Suppressor macrophage treated with lipopolysaccharide for 1 hour (primary cell): ENCODE results near the gene RHEX.
A peak's percentile ranks its signal among the peaks of the same experiment; 100 is the strongest.
"Not testable (repeated sequence)": the region's sequence is repeated elsewhere in the genome, so short reads cannot be mapped to it uniquely, and the experiment has no call there.

Experiments used
- DNase-seq, 3 donors: peaks; one replicate each; pipeline ENCODE4 v3.0.0-alpha.2; 2020 to 2022

RHEX gene

DNA sequence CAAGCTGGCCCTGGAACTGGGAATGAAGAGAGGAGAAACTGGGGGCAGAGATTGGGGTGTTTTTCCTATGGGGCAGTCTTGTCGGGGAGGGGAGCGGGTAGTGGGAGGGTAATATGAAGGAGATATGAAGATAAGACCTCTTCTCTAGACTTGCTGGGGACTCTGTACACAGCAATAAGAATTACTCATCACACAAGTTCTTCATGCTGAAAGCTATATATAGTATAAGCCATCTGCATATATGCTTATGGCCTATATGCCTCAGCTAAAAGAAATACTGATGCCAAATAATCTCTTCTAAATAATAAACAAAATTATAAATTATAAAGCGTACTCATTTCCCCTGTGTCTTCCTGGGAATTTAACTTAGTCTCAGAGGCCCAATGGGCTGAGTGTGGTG is 7.9 kb downstream of the RHEX start:
- DNase-seq = no peak

DNA sequence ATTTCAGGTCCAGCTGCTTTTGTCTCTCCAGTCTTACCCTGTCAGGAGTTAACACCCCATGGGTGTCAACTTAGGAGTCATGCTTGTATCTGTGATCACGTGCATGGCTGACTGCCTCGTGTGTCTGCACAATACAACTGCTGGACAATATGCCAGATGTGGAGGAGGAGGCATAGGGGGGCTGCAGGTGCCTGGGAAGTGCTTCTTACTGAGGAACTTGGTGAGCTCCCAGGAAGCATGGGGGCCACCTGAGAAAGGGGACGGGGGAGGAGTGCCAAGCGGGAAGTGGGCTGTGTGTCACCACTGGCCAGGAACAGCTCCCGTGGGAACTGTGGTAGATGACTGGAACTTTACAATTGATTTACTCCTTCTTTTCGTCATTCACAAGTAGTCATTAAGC is 9.5 kb downstream of the RHEX start:
- DNase-seq = no peak

DNA sequence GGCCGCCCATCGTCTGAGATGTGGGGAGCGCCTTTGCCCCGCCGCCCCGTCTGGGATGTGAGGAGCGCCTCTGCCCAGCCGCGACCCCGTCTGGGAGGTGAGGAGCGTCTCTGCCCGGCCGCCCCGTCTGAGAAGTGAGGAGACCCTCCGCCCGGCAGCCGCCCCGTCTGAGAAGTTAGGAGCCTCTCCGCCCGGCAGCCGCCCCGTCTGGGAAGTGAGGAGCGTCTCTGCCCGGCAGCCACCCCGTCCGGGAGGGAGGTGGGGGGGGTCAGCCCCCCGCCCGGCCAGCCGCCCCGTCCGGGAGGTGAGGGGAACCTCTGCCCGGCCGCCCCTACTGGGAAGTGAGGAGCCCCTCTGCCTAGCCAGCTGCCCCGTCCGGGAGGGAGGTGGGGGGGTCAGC is 11.0 kb downstream of the RHEX start:
- not testable (repeated sequence) for DNase-seq

DNA sequence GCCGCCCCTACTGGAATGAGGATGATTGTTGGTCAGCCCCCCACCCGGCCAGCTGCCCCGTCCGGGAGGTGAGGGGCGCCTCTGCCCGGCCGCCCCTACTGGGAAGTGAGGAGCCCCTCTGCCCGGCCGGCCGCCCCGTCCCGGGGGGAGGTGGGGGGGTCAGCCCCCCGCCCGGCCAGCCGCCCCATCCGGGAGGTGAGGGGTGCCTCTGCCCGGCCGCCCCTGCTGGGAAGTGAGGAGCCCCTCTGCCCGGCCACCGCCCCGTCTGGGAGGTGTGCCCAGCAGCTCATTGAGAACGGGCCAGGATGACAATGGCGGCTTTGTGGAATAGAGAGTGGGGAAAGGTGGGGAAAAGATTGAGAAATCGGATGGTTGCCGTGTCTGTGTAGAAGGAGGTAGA is 11.5 kb downstream of the RHEX start:
- DNase-seq = not testable (repeated sequence)

DNA sequence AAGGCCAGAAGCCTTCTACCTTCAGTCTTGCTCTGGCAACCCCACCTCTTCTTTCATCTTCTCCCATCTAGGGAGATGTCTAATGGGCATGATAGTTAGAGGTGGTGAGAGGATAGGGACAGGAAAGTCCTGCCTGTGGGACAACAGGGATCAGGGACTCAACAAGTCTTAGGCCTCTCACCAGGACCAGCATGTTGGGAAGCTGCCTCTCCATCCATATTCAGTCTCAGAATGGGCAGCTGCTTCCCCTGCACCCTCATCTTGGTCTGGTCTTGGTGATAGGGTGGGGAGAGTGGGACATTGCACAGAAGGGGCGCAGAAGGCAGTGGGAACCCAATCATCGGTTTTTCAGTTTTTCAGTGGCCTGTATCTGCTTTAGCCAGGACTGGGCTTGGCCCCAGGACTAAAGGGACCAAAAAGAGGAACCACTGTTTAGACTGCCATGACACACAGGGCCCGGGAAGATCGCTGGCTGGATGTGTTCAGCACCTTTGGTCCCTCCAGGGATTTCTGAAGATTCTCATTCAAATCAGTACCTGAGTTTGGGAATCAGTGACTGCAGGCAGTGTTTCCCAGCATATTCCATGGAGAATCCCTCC is 12.7 kb downstream of the RHEX start:
- peak; percentile 43 to 51 (median 49) for DNase-seq

DNA sequence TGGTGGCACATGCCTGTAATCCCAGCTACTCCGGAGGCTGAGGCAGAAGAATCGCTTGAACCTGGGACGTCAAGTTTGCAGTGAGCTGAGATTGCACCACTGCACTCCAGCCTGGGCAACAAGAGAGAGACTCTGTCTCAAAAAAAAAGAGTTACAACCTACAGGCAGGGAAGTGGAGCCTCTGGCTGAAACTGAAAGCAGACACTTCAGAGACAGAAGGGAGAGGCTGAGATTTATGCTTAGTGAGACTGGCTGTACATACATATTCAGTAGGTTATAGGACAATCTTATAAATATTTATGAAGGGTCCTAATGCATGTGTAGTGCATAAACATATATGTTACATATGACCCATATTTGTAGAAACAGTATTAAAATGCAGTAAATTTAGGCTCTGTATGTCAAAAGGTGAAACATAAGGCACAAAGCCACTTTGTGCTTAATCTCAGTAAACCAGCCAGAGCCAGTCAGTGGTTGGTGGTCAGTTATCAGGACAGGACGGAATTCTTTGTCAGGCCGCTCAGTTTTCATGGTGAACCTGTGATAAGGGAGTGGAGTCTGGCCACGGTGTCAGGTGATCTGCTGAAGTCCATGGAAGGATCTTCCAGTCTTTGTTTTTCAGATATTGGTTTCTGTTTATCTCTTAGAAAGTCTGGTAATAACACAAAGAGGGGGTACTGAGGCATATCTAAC is 13.7 kb downstream of the RHEX start:
- peak; percentile 51 to 63 (median 57) for DNase-seq

DNA sequence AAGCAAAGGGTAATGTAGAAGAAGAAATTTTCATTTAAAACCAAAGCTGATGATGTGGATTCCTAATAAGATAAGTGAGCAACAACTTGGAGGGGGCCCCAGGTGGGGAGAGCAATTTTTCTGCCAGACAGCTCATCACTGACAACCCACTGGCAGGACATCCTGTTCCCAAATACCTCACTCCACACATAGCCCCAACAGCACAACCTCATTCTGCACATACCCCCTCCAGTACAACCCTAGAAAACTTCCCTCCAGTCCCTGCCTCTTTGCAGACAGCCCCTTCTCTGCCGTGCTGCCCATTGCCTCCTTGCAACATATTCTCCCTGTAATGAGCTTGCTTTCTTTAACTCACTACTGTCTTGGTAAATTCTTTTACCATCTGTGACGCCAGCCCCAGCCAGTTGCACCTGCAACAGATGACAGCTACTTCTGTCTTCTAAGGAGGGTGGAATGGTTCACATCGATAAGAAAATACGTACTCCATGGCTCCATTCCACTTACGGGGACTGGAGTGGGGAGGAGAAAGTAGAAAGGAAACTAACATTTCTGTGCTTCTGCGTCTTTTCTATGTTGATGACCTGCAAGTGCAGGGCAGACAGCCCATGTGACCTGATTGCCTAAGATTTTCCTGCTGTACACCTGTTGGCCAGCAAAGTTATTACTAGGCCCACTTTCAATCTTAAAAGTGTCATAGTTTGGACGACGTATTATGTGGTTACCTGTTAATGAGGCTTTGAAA is 14.7 kb downstream of the RHEX start:
- DNase-seq = no peak

DNA sequence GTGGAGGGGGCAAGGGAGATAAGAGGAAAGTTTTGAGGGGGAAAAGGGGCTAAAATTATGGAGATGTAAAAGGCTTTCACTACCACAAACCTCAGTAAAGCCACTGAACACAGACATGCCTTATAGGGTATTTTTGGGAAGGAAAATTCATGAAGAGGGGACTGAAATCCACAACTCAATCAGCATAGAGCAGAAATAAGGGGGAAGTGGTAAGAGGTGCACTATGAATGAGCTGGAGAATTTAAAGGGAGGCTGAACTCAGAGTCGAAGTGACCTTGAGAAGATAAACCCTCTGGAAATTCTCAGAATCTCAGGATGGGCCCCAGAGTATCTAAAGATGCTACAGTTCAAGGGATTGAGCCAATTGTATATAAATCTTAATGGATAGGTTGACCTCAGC is 15.3 kb downstream of the RHEX start:
- DNase-seq = no peak

DNA sequence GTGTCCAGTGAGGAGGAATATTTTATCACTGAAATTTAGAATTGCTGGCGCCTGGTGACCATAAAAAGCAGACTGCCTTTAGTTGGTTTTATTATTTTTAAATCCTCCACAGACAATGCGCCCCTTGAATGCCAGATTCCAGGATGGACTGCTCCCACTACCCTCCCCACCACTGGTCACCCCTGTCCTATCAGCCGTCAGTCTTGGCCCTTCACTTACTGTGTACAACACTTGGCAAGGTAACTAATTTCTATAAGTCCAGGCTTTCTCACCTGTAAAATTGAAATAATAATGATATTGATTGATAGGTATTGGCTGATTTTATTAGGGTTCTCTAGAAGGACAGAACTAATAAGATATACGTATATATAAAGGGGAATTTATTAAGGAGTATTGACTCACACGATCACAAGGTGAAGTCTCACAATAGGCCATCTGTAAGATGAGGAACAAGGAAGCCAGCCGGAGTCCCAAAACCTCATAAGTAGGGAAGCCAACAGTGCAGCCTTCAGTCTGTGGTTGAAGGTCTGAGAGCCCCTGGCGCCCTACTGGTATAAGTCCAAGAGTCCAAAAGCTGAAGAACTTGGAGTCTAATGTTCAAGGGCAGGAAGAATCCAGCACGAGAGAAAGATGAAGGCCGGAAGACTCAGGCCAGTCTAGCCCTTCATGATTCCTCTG is 17.8 kb downstream of the RHEX start:
- peak; percentile 62 to 65 (median 64) for DNase-seq

DNA sequence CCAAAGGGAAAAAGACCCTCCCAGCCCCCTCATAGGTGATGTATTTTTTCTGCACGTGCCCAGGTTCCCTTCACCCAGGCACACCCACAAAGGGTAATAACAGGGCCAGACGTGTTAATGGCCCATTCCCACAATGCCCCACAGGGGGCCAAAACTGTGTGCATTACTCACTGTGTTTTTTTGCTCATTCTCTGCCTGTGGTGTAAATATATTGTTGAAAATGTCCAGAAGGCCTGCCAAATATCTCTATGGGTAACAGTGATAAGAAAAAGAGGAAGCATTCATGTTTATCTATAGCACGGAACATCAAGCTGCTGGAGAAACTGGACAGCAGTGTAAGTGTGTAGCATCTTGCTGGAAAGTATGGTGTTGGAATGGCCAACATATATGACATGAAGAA is 21.9 kb downstream of the RHEX start:
- no peak for DNase-seq

DNA sequence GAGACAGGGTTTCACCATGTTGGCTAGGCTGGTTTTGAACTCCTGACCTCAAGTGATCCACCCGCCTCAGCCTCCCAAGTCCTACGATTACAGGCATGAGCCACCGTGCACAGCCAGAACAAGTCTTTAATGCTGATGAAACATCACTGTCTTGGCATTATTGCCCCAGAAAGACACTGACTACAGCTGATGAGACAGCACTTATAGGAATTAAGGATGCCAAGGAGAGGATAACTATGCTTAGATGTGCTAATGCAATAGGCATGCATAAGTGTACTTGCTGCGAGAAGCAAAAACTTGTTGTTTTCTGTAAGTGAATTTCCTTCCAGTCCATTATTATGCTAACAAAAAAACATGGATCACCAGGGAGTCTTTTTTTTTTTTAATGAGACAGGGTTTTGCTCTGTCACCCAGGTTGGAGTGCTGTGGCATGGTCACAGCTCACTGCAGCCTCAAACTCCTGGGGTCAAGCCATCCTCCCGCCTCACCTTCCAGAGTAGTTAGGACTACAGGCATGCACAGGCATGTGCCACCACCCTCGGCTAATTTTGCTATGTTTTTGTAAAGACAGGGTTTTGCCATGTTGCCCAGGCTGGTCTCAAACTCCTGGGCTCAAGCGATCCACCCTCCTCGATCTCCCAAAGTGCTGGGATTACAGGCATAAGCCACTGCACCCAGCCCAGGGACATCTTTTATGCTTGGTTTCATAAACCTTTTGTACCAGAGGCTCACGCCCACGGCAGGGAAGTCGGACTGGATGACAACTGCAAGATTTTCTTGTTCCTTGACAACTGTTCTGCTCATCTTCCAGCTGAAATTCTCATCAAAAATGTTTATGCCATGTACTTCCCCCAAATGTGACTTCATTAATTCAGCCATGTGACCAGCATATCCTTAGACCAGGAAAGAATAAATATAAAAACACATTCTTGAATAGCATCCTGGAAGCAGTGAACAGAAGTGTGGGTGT is 23.1 kb downstream of the RHEX start:
- peak; percentile 50 to 70 (median 69) for DNase-seq

DNA sequence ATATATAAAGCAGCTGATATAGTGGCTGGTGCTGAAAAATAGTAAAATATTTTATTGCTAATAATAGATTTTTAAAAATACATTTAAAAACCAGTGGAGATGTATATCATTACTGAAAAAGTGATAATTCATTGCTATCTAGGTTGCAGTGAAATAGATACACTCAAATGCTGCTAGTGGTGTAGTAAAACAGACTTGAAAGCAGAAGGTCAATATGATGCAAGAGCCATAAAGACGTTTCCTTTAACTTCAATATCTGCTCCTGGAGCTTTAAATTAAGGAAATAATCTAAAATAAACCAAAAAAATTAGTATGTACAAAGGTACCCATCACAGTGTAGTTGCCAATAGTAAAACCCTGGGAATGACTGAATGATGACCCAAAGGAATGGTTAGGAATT is 26.2 kb downstream of the RHEX start:
- DNase-seq = peak in 2 of 3 donors; percentile 33 to 45

DNA sequence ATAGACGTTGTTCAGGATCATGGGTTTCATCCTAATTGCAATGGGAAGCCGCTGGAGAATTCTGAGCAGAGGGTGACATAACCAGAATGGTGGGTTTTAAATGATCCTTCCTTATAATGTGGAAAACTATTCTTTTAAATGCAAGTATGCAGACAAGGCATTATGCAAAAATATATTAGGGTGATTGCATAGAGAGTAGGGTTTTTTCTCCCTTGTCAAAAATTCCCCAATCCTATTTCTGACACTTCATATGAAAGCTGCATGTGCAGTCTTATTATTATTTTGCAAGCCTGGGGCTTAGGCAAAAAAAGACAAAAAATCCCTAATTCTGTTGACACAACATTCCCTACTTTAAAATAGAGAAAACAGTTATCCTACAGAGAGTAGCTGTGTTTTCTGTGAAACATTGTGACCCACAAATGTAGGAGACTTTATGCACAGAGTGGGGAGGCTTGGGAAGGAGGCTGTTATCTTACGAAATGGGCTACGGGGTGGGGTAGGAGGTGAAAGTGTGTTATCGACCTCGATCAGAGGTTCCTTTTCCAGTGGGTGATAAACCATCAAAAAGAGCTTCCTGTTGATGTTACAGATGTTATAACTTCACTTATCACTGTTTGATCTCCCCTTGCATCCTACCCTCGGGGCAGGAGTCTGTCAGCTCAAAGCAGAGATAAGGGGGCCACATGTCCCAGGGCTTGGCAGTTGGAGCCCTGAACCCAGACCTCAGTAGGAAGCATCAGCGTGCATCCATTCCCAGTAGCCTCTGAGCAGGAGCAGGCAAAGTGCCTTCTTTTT is 27.2 kb downstream of the RHEX start:
- DNase-seq = peak in 2 of 3 donors; percentile 44 to 62

DNA sequence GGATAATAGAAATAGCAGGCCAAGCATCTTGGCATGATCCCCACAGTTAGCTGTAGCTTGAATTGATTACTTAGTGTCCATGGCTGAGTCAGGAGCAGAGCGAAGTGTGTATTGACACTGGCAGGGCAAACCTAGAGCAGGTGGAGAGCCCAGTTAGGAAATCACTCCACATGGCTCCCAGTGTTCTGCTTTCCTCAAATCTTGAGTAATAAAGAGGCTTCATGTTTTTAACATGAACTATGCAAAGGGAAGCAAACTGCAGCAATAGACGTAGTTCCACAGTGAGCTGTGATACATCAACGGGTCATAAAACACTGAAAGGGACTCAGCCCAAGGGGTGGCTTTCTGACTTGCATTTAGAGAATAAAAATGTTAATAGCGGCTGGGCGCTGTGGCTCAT is 28.9 kb downstream of the RHEX start:
- DNase-seq = peak; percentile 36 to 61 (median 56)

DNA sequence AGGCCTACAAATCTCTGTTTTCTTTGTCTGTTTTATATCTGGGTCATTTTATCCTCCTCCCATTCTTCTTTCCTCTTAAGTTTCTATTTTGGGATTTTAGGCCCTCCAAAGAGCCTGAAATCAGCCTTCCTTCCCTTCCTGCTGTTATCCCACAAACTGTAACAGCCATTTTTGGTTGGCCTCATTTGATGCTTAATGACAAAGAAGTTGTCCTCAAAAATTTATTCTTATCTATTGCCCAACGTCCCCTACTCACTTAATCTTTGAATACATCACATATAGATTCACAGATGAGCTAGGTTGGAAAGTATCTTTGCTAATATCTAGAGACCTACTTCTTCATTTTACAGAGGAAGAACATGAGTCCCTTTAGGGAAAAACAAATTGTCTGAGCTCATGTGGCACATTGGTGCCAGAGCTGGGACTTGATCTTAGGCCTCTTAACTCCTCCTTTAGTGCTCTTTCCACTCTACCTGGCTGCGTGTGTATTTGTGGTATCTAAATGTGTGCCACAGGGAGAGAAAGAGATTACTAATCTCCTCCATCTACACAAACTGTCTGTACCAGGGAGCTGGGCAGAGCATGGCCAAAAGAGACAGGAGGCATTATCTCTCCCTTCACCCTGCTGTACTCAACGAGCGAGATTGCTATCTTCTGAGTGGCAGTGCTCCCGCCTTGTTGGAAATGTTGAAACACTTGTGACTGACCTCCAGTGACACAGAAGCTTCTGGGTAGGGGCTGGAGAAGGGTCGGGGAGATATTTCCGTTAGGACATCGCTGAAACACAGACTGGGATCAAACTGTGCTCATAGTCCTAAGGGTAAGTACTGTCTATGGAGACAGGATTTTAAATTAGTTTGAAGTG is 30.1 kb downstream of the RHEX start:
- peak in 2 of 3 donors; percentile 41 to 54 for DNase-seq

DNA sequence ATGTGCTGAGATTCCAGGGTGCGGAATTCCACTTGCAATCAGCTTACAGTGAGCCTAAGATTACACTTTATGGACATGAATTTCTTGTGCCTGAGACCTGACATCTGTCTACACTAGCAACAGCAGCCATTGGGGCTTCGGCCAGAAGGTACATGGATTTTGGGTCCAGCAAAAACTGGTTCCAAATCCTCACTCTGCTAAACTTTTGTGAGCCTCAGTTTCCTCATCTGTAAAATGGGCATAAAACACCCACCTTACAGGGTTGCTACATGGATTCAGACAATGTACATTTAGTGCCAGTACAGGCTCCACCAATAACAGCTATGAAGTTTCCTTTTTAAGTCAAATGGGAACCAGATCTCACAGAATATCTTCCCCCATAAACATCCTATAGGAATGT is 30.8 kb downstream of the RHEX start:
- no peak for DNase-seq

DNA sequence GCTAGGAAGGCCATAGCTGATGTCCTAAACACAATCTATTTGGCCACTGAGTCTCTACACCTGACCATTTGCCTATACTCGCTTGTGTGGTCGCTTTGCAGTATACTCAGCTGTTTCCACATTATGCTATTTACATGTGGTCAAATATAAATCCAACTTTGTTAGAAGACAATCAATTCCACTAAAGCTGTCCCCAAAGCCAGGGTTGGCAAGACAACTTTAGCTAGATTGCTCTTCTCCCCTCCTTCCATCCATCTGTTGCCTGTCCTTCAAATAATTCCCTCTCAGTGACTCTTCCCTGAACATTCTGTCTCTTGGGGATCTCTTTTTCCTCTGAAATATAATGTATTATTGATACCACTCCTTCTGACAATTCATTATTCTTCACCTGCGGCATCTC is 34.1 kb downstream of the RHEX start:
- no peak for DNase-seq

DNA sequence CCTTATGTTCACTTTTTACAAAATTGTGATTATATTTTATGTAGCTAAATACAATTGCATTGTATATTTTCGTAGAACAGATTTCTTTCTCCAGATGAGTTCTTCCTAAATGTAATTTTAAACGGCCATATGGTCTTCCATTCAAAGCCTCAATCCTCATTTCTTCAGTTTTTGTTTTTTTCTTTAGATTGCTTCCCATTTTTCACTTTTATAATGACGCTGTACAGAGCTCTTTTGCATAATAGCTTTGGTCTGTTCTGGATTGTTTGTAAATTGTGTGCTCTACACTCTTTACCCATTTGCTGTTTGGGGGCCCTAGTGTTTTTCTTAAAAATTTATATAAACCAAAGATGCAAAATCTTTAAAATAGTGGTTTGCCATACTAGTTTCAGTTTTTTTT is 36.4 kb downstream of the RHEX start:
- peak in 2 of 3 donors; percentile 43 to 51 for DNase-seq

DNA sequence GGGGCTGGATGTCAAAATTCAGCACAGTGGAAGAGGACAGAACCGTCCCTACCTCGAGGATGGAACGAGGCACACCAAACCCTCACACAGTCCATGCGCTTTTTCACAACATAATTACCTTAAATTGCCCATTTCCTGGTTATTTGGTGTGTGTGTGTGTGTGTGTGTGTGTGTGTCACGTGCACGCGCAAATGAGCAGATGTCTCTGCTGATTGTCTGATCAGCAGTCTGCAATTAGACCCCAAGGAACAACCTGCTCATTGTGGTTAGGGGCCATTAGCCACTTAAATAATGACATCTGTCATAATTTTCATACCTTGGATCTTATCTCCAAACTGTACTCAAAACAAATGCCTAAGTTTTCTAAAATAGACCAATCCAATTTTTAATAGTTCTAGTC is 41.1 kb downstream of the RHEX start:
- no peak for DNase-seq

DNA sequence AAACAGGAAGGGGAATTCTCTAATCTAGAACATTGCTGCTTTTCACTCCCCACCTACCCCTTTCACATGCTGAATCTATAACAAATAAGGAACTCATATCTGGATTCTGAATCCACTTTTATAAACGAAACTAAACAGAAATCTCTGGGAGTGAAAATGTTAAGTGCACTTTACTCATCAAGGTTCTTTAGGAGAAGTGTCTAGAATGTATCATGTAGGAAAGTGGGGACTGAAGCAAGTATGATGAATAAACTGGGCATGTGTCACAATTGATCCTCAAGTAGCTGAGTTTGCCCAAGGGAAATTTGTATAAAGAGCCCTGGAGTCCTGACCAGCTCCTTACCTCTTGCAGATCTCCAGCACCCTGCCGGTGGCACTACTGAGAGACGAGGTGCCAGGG is 44.4 kb downstream of the RHEX start:
- peak; percentile 55 to 89 (median 77) for DNase-seq
